Dendritic cell treated with granulocyte-macrophage colony-stimulating factor and Interleukin-4, amounts not matched to agents 40 ng/mL and 50 ng/mL, for 4 days (primary cell): ENCODE results near the gene EIF5A2.
"Not testable (repeated sequence)": the region's sequence is repeated elsewhere in the genome, so short reads cannot be mapped to it uniquely, and the experiment has no call there.

Source experiments
- H3K27ac Mint-ChIP-seq: one replicate; pipeline ENCODE4 v1.8.0; 2022; ENCODE audit warnings: mild to moderate bottlenecking, mixed read lengths
- H3K27me3 Mint-ChIP-seq: one replicate; pipeline ENCODE4 v1.8.0; 2022; ENCODE audit warnings: mild to moderate bottlenecking, mixed read lengths
- H3K36me3 Mint-ChIP-seq: one replicate; pipeline ENCODE4 v1.8.0; 2022; ENCODE audit warnings: low read depth, mixed read lengths
- H3K4me1 Mint-ChIP-seq: one replicate; pipeline ENCODE4 v1.8.0; 2022; ENCODE audit warnings: low read depth, mixed read lengths
- H3K4me3 Mint-ChIP-seq: one replicate; pipeline ENCODE4 v1.8.0; 2022; ENCODE audit warnings: mild to moderate bottlenecking, moderate library complexity, mixed read lengths
- H3K9me3 Mint-ChIP-seq: one replicate; pipeline ENCODE4 v1.8.0; 2022; ENCODE audit warnings: mixed read lengths
- intact Hi-C: fragments of 100-400 bp; cut with micrococcal nuclease; formaldehyde crosslinking; loops from one replicate; pipeline ENCODE4 v1.15.0; 2022

EIF5A2 gene

GRCh38 chr3:170878688-170879087 lies 29.7 kb downstream of the EIF5A2 start:
- H3K4me3 Mint-ChIP-seq, H3K4me1 Mint-ChIP-seq, H3K27me3 Mint-ChIP-seq, H3K9me3 Mint-ChIP-seq, H3K36me3 Mint-ChIP-seq, H3K27ac Mint-ChIP-seq: not testable (repeated sequence)
- intact Hi-C loops: loop anchor here (10.0 kb wide), 1 partner anchor 914 kb away; the partner anchor contains the start of gene SEC62

- H3K9me3 Mint-ChIP-seq, H3K4me3 Mint-ChIP-seq, H3K27me3 Mint-ChIP-seq, H3K4me1 Mint-ChIP-seq, H3K27ac Mint-ChIP-seq, H3K36me3 Mint-ChIP-seq: not testable (repeated sequence)
- intact Hi-C loops: loop anchor here (10.0 kb wide), 1 partner anchor 913 kb away; the partner anchor contains the start of gene SEC62
Observed at GRCh38 chr3:170877311-170877710, 31.1 kb downstream of the EIF5A2 start.

GRCh38 chr3:170876537-170876936 lies 31.9 kb downstream of the EIF5A2 start:
- no peak overlapping the region for H3K27ac Mint-ChIP-seq
- no peak overlapping the region for H3K4me3 Mint-ChIP-seq
- H3K9me3 Mint-ChIP-seq: no peaks in the 10 kb centered on the region
- H3K4me1 Mint-ChIP-seq: no peaks in the 10 kb centered on the region
- H3K27me3 Mint-ChIP-seq: no peaks in the 10 kb centered on the region
- intact Hi-C loops: loop anchor here (10.0 kb wide), 1 partner anchor 912 kb away; the partner anchor contains the start of gene SEC62
- H3K36me3 Mint-ChIP-seq: no peaks in the 10 kb centered on the region

- peak within 1 kb of the TSS; percentile 96 for H3K4me3 Mint-ChIP-seq
- intact Hi-C loops: loop anchor here (2.0 to 10.0 kb wide), 4 partner anchors 37 to 1105 kb away; partner anchors contain the start of genes ACTRT3, EIF5A2, SEC62 and SKIL
- no peaks in the 10 kb centered on the region for H3K27me3 Mint-ChIP-seq
- no peaks in the 10 kb centered on the region for H3K9me3 Mint-ChIP-seq
- H3K36me3 Mint-ChIP-seq: peaks cover 40% of the 10 kb centered on the region
- H3K27ac Mint-ChIP-seq: peak within 1 kb of the TSS; percentile 99
- peaks cover 9% of the 10 kb centered on the region for H3K4me1 Mint-ChIP-seq
Observed at GRCh38 chr3:170869645-170870593, 38.5 kb downstream of the EIF5A2 start, which contains the start of gene RPL22L1. Gene RPL22L1 (minus strand): TSS chr3:170870195. CDS start chr3:170870167, 28 bp downstream.

- peaks cover 16% of the 10 kb centered on the region for H3K4me1 Mint-ChIP-seq
- peak overlapping the region; percentile 96 for H3K4me3 Mint-ChIP-seq
- H3K27ac Mint-ChIP-seq: peak overlapping the region; percentile 99
- intact Hi-C loops: loop anchor here (5.0 to 10.0 kb wide), 2 partner anchors 38 to 1104 kb away; partner anchors contain the start of genes ACTRT3, EIF5A2 and TERC
- peaks cover 47% of the 10 kb centered on the region for H3K36me3 Mint-ChIP-seq
- no peaks in the 10 kb centered on the region for H3K27me3 Mint-ChIP-seq
- H3K9me3 Mint-ChIP-seq: no peaks in the 10 kb centered on the region
Observed at GRCh38 chr3:170869239-170869590, 39.2 kb downstream of the EIF5A2 start.

GRCh38 chr3:170868577-170869238 lies 39.7 kb downstream of the EIF5A2 start:
- peaks cover 50% of the 10 kb centered on the region for H3K36me3 Mint-ChIP-seq
- H3K4me1 Mint-ChIP-seq: peaks cover 21% of the 10 kb centered on the region
- peak overlapping the region; percentile 99 for H3K27ac Mint-ChIP-seq
- H3K4me3 Mint-ChIP-seq: peak overlapping the region; percentile 96
- H3K27me3 Mint-ChIP-seq: no peaks in the 10 kb centered on the region
- intact Hi-C loops: loop anchor here (5.0 to 10.0 kb wide), 2 partner anchors 39 to 1104 kb away; partner anchors contain the start of genes ACTRT3, EIF5A2 and TERC
- H3K9me3 Mint-ChIP-seq: no peaks in the 10 kb centered on the region

GRCh38 chr3:170867143-170867937 lies 41.1 kb downstream of the EIF5A2 start:
- peak overlapping the region; percentile 54 for H3K4me3 Mint-ChIP-seq
- intact Hi-C loops: loop anchor here (5.0 to 10.0 kb wide), 2 partner anchors 40 to 1103 kb away; partner anchors contain the start of genes ACTRT3, EIF5A2 and TERC
- H3K9me3 Mint-ChIP-seq: no peaks in the 10 kb centered on the region
- no peaks in the 10 kb centered on the region for H3K27me3 Mint-ChIP-seq
- peaks cover 21% of the 10 kb centered on the region for H3K4me1 Mint-ChIP-seq
- H3K27ac Mint-ChIP-seq: peak overlapping the region; percentile 18
- peaks cover 50% of the 10 kb centered on the region for H3K36me3 Mint-ChIP-seq

GRCh38 chr3:170866499-170866898 lies 41.9 kb downstream of the EIF5A2 start:
- Mint-ChIP-seq H3K4me3 (no peak overlapping the region), H3K4me1 (peaks cover 21% of the 10 kb centered on the region)

GRCh38 chr3:170865209-170866094 lies 43.0 kb downstream of the EIF5A2 start:
- H3K27ac Mint-ChIP-seq: no peak overlapping the region

More at GRCh38 chr3:170866499-170866898, 41.9 kb downstream of the EIF5A2 start:
- Mint-ChIP-seq H3K36me3 (peaks cover 50% of the 10 kb centered on the region), H3K27ac (no peak overlapping the region), H3K9me3 (no peaks in the 10 kb centered on the region), H3K27me3 (no peaks in the 10 kb centered on the region)
- intact Hi-C loops: loop anchor here (5.0 to 10.0 kb wide), 2 partner anchors 41 to 1102 kb away; partner anchors contain the start of genes ACTRT3, EIF5A2 and TERC

GRCh38 chr3:170864525-170865208 lies 43.8 kb downstream of the EIF5A2 start:
- Mint-ChIP-seq H3K9me3 (no peaks in the 10 kb centered on the region), H3K4me3 (no peak overlapping the region), H3K36me3 (peaks cover 45% of the 10 kb centered on the region), H3K27ac (no peak overlapping the region), H3K27me3 (no peaks in the 10 kb centered on the region), H3K4me1 (peaks cover 21% of the 10 kb centered on the region)
- intact Hi-C loops: loop anchor here (5.0 to 10.0 kb wide), 2 partner anchors 43 to 1100 kb away; partner anchors contain the start of genes ACTRT3, EIF5A2 and TERC

More at GRCh38 chr3:170865209-170866094, 43.0 kb downstream of the EIF5A2 start:
- Mint-ChIP-seq H3K36me3 (peaks cover 50% of the 10 kb centered on the region), H3K4me3 (no peak overlapping the region), H3K4me1 (peaks cover 21% of the 10 kb centered on the region), H3K9me3 (no peaks in the 10 kb centered on the region), H3K27me3 (no peaks in the 10 kb centered on the region)
- intact Hi-C loops: loop anchor here (5.0 to 10.0 kb wide), 2 partner anchors 42 to 1101 kb away; partner anchors contain the start of genes ACTRT3, EIF5A2 and TERC

GRCh38 chr3:170863816-170864215 lies 44.6 kb downstream of the EIF5A2 start:
- Mint-ChIP-seq H3K27ac (no peak overlapping the region), H3K27me3 (no peaks in the 10 kb centered on the region), H3K4me3 (no peak overlapping the region), H3K9me3 (no peaks in the 10 kb centered on the region), H3K4me1 (peaks cover 21% of the 10 kb centered on the region), H3K36me3 (peaks cover 37% of the 10 kb centered on the region)
- intact Hi-C loops: loop anchor here (10.0 kb wide), 1 partner anchor 1099 kb away; the partner anchor contains the start of genes ACTRT3 and TERC
